MM.1S (cell line): Measurements from ENCODE around the gene PLXNB1.

Source experiments
- DNase-seq: peaks from one replicate; pipeline ENCODE4 v3.0.0-alpha.2; 2015
- H2AFZ ChIP-seq: fragments of 300-600 bp; sonication (generic); 2 replicates; pipeline ENCODE4 v1.6.0; 2016; ENCODE audit warnings: antibody characterized with exemption, low read length
- H3F3A ChIP-seq: fragments of 300-600 bp; sonication (generic); 2 replicates; pipeline ENCODE4 v1.6.1; 2016; ENCODE audit warnings: mild to moderate bottlenecking, antibody characterized with exemption, low read length, moderate library complexity, mixed read lengths; ENCODE audit not compliant: insufficient read depth
- H3K27ac ChIP-seq: fragments of 300-600 bp; sonication (generic); 2 replicates; pipeline ENCODE4 v1.5.1; 2016; ENCODE audit warnings: mild to moderate bottlenecking, low read length
- H3K27me3 ChIP-seq: fragments of 300-600 bp; sonication (generic); replicated peaks from 2 replicates; pipeline ENCODE4 v1.6.0; 2016; ENCODE audit warnings: low read length; ENCODE audit not compliant: insufficient read depth
- H3K36me3 ChIP-seq: fragments of 300-600 bp; sonication (generic); replicated peaks from 2 replicates; pipeline ENCODE4 v1.6.1; 2016; ENCODE audit warnings: mild to moderate bottlenecking, low read length, mixed read lengths; ENCODE audit not compliant: insufficient read depth
- H3K4me1 ChIP-seq: fragments of 300-600 bp; sonication (generic); 2 replicates; pipeline ENCODE4 v1.6.1; 2016; ENCODE audit warnings: low read length, mixed read lengths
- H3K4me2 ChIP-seq: fragments of 300-600 bp; sonication (generic); 2 replicates; pipeline ENCODE4 v1.6.0; 2016; ENCODE audit warnings: low read depth, low read length
- H3K4me3 ChIP-seq: fragments of 300-600 bp; sonication (generic); 2 replicates; pipeline ENCODE4 v1.5.1; 2016; ENCODE audit warnings: low read length, mixed read lengths
- H3K79me2 ChIP-seq: fragments of 300-600 bp; sonication (generic); 2 replicates; pipeline ENCODE4 v1.6.1; 2016; ENCODE audit warnings: mixed run types, low read length, mixed read lengths
- H3K9ac ChIP-seq: fragments of 300-600 bp; sonication (generic); 2 replicates; pipeline ENCODE4 v1.6.1; 2016; ENCODE audit warnings: low read length, mixed read lengths
- H3K9me2 ChIP-seq: fragments of 300-600 bp; sonication (generic); replicated peaks from 2 replicates; pipeline ENCODE4 v1.6.1; 2016; ENCODE audit warnings: mild to moderate bottlenecking, low read length, mixed read lengths; ENCODE audit not compliant: insufficient read depth
- H3K9me3 ChIP-seq: fragments of 300-600 bp; sonication (generic); replicated peaks from 2 replicates; pipeline ENCODE4 v1.6.1; 2016; ENCODE audit warnings: mild to moderate bottlenecking, low read length, mixed read lengths; ENCODE audit not compliant: insufficient read depth
- H4K20me1 ChIP-seq: fragments of 300-600 bp; sonication (generic); 2 replicates; pipeline ENCODE4 v1.6.1; 2016; ENCODE audit warnings: mild to moderate bottlenecking, low read length, moderate library complexity, mixed read lengths; ENCODE audit not compliant: insufficient read depth
- CTCF ChIP-seq: fragments of 300-600 bp; sonication (generic); IDR thresholded peaks from 2 replicates; pipeline ENCODE4 v1.5.1; 2016; ENCODE audit warnings: antibody characterized with exemption, low read length, mixed read lengths
- EZH2 ChIP-seq: fragments of 300-600 bp; sonication (generic); optimal IDR thresholded peaks from 2 replicates; pipeline ENCODE3; 2017; ENCODE audit warnings: low read depth, mild to moderate bottlenecking, antibody characterized with exemption, low read length, mixed read lengths
- EZH2phosphoT487 ChIP-seq: fragments of 300-600 bp; sonication (generic); IDR thresholded peaks from 2 replicates; pipeline ENCODE4 v1.6.1; 2018; ENCODE audit warnings: antibody characterized with exemption, low read length

PLXNB1 gene

DNA sequence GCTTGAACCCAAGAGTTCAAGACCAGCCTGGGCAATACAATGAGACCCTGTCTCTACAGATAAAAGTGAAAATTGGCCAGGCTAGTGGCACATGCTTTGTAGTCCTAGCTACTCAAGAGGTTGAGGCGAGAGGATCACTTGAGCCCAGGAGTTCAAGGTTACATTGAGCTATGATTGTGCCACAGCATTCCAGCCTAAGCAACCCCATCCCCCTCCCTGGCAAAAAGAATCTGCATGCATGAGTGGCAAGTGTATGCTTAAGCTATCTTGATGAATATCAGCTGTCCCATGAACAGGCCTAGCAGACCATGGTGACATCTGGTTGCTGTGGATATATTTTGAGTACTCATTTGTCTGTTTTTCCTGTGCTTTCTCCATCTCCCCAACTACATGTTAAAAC lies 21.4 kb upstream of the PLXNB1 start:
- no peaks in the 10 kb centered on the region for H3K9me3 ChIP-seq
- DNase-seq, result no peak
- no peak overlapping the region for H3K4me2 ChIP-seq
- TF ChIP-seq CTCF (no peak), EZH2 (no peak), EZH2phosphoT487 (no peak)
- no peak overlapping the region for H3K4me3 ChIP-seq
- H3K79me2 ChIP-seq, result peaks cover 22% of the 10 kb centered on the region
- H3K36me3 ChIP-seq, result no peaks in the 10 kb centered on the region; the same call in 1 of the 2 replicates
- H3K27ac ChIP-seq, result no peak overlapping the region
- H3F3A ChIP-seq, result no peaks in the 10 kb centered on the region
- no peak overlapping the region for H2AFZ ChIP-seq
- H3K9me2 ChIP-seq, result no peaks in the 10 kb centered on the region
- no peaks in the 10 kb centered on the region for H3K27me3 ChIP-seq
- H3K9ac ChIP-seq, result no peak overlapping the region
- no peaks in the 10 kb centered on the region for H3K4me1 ChIP-seq
- no peaks in the 10 kb centered on the region for H4K20me1 ChIP-seq

DNA sequence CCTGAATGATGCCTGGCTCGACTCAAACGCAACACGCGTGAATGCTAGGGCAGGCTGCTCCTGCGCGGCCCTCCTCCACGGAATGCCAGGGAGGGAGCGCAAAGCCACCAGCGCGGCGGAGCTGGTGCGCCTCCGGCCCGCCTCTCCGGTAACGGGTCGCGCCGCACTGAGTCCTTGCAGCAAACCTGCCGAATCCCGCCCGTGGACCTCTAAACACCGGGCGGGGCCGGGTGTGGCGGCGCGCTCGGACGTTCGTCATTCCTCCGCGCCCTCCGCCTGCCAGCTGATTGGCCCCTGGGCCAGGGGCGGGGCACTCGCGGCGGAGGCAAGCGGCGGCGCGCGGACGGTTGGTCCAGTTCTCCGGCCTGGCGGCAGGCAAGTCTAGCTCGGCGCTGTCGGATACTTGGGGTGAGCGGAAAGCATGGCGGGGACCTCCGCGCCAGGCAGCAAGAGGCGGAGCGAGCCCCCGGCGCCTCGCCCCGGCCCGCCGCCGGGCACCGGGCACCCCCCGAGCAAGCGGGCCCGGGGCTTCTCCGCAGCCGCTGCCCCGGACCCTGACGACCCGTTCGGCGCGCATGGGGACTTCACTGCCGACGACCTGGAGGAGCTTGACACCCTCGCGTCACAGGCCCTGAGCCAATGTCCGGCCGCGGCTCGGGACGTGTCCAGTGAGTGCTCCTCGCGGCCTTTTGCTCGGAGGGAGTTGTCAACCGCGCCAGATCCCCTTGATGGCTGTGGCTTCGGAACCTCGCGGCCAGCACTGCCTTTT lies 16.7 kb upstream of the PLXNB1 start, which contains the start of gene ATRIP:
Gene ATRIP, plus strand, starts transcription at position 313 of the 769 bp plus-strand sequence. Its CDS starts 109 bp downstream, at position 422.
- Histone ChIP-seq H3K27ac (peak within 1 kb of the TSS; percentile 46), H2AFZ (peak within 1 kb of the TSS; percentile 98)

DNA sequence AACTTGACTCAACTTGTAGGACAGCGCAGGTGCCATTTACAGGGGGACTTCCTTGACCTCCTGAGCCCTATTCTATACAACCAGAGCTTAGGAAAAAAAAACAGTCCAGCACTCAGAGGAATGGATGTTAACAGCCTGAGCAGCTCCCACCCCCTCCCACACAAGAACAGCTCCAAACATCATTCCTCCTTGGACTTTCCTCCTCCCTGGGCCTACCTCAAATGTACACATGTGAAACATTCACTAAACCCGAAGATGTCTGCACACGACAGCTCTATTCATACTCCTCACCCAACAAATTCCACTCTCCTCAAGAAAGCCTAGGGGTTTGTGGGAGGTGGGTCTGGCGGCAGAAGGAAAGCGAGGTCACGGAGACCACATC lies 16.1 kb upstream of the PLXNB1 start:
- Histone ChIP-seq H3K79me2 (peaks cover 44% of the 10 kb centered on the region), H3K36me3 (no peaks in the 10 kb centered on the region), H3K9ac (peak overlapping the region; percentile 86), H3K9me2 (no peaks in the 10 kb centered on the region), H3F3A (peaks cover 20% of the 10 kb centered on the region), H2AFZ (peak overlapping the region; percentile 98), H3K4me2 (peak overlapping the region; percentile 84), H3K9me3 (no peaks in the 10 kb centered on the region), H3K4me3 (peak overlapping the region; percentile 98), H3K27ac (peak overlapping the region; percentile 46), H3K27me3 (no peaks in the 10 kb centered on the region), H3K4me1 (peaks cover 13% of the 10 kb centered on the region), H4K20me1 (no peaks in the 10 kb centered on the region)
- no peak for DNase-seq
- no peak for TF ChIP-seq EZH2
- no peak for TF ChIP-seq EZH2phosphoT487
- no peak for TF ChIP-seq CTCF

More for the DNA sequence above, 16.7 kb upstream of the PLXNB1 start, which contains the start of gene ATRIP:
- Histone ChIP-seq H3K4me3 (peak within 1 kb of the TSS; percentile 98), H3K4me2 (peak within 1 kb of the TSS; percentile 89), H3K9me2 (no peaks in the 10 kb centered on the region), H3K4me1 (peaks cover 10% of the 10 kb centered on the region), H3K9ac (peak within 1 kb of the TSS; percentile 86), H3K79me2 (peaks cover 39% of the 10 kb centered on the region), H3K36me3 (no peaks in the 10 kb centered on the region), H4K20me1 (no peaks in the 10 kb centered on the region), H3K27me3 (no peaks in the 10 kb centered on the region), H3K9me3 (no peaks in the 10 kb centered on the region), H3F3A (peaks cover 20% of the 10 kb centered on the region)
- DNase-seq, result peak; percentile 94
- TF ChIP-seq EZH2, result no peak
- no peak for TF ChIP-seq EZH2phosphoT487
- TF ChIP-seq CTCF, result no peak
